Erythroblast (primary cell): ENCODE data around the gene SLC35F3.
"Not testable (repeated sequence)": the region's sequence is repeated elsewhere in the genome, so short reads cannot be mapped to it uniquely, and the experiment has no call there.

Source experiments
- DNase-seq, 2 experiments: peaks; one replicate each; lab custom pipeline; 2025; lab: John Stamatoyannopoulos, UW
- GATA1 ChIP-seq: IDR thresholded peaks from 2 replicates; pipeline ENCODE4 v1.6.1; 2011; ENCODE audit warnings: low read depth, mild to moderate bottlenecking, control low read depth, low read length, moderate library complexity
- POLR2A ChIP-seq: IDR thresholded peaks from 2 replicates; pipeline ENCODE4 v1.6.1; 2011; ENCODE audit warnings: mild to moderate bottlenecking, low read length

The SLC35F3 gene

GRCh38 chr1:234186037-234186688, 281.7 kb downstream of the SLC35F3 start:
- DNase-seq: no peak
- no peak for TF ChIP-seq POLR2A
- TF ChIP-seq GATA1: no peak

DNA sequence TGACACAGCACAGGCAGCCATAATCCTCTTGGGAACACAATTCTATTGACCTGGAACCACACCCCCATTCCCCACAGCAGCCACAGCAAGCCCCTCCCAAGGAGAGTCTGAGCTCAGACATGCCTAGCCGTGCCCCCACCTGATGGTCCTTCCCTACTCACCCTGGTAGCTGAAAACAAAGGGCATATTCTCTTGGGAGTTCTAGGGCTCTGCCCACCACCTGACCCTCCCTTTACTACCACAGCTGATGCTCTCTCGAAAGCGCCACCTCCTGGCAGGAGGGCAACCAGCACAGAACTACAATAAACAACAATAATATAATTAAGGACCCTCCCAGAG, 283.9 kb downstream of the SLC35F3 start:
- DNase-seq: peak in 1 of 2 experiments; percentile 8
- TF ChIP-seq POLR2A (no peak), GATA1 (no peak)

DNA sequence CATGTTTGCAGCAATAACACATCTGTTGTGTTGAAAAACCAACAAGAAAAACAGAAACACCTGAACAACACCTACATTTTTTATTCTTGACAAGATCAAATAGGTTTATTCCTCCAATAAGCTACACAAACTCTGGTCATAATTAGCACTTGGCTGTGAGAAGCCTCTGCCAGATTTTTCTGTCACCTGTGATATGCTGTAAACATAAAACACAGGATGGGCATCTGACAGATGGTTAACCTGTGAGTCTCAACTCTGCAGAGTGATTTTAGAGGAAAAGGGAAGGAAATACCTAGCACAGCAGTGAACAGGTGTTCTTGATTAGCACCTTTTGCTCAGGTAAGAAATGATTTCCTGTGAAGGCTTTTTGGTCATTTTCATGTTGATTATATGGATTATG, 293.4 kb downstream of the SLC35F3 start:
- TF ChIP-seq GATA1 (no peak), POLR2A (no peak)
- DNase-seq: no peak

GRCh38 chr1:234199476-234200127, 295.1 kb downstream of the SLC35F3 start:
- DNase-seq: no peak
- TF ChIP-seq POLR2A: no peak
- no peak for TF ChIP-seq GATA1

- DNase-seq: no peak
Observed at GRCh38 chr1:234200566-234200965, 296.1 kb downstream of the SLC35F3 start.

GRCh38 chr1:234201600-234201999, 297.1 kb downstream of the SLC35F3 start:
- DNase-seq: no peak

More at GRCh38 chr1:234200566-234200965, 296.1 kb downstream of the SLC35F3 start:
- TF ChIP-seq POLR2A (no peak), GATA1 (no peak)

DNA sequence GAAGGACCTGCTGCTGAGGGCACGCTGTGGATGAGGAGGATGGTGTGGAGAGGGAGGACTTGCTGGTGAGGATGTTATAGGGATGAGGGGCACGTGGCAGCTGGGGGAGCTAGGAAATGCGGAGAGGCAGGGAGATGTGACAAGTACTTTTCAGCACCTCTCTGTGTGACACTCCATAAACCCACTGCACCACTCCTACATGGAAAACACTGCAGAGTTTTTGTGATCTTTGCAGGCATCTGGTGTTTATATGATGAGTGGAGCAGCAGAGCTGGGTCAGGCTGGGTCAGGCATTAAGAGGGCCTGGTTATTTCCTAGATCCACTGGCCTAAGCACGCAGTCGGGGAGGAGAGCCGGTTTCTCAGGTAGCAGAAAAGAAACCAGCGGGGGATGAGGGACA, 301.5 kb downstream of the SLC35F3 start:
- DNase-seq: no peak

More at GRCh38 chr1:234201600-234201999, 297.1 kb downstream of the SLC35F3 start:
- TF ChIP-seq GATA1 (no peak), POLR2A (no peak)

DNA sequence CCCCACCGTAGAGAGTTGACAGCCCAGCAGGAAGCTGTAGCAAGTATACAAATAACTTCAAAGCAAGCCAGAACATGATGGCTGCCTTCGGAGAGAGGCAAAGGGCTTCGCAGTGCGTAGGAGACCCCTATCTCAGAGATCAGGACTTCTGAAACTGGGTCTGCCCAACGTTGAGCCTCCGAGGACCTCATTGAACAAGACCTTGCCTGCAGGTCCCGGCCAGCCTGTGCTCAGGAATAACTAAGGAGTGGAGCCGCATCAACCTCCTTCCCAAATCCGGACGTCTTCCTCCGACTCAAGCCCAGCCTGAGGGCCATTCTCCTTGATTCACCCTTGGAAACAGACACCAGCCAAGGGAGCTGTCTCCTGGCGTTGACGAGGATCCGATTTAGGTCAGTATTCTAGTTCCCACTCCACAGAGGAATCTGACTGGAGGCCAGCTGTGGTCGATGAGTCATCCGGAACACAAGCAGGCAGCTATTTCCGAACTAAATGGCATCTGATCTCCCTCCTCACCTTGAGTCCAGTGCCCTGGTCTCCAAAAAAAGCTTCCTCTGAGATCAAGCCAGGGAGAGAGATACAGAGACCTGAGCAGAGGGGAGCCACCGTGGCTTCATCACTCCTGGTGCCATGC, 302.3 kb downstream of the SLC35F3 start:
- no peak for DNase-seq
- TF ChIP-seq GATA1 (no peak), POLR2A (no peak)

More for the DNA sequence above, 301.5 kb downstream of the SLC35F3 start:
- TF ChIP-seq POLR2A: no peak
- no peak for TF ChIP-seq GATA1

- TF ChIP-seq POLR2A: no peak
- TF ChIP-seq GATA1: no peak
- DNase-seq: no peak
Observed at GRCh38 chr1:234208351-234208750, 303.9 kb downstream of the SLC35F3 start.

- no peak for TF ChIP-seq GATA1
- TF ChIP-seq POLR2A: no peak
- no peak for DNase-seq
Observed at GRCh38 chr1:234208791-234209190, 304.3 kb downstream of the SLC35F3 start.

GRCh38 chr1:234210429-234210828, 306.0 kb downstream of the SLC35F3 start:
- DNase-seq: not testable (repeated sequence)

- not testable (repeated sequence) for DNase-seq
Observed at GRCh38 chr1:234211855-234212254, 307.4 kb downstream of the SLC35F3 start.

- no peak for TF ChIP-seq GATA1
- no peak for TF ChIP-seq POLR2A
- peak; percentile 21 to 33 for DNase-seq
Observed at GRCh38 chr1:234212764-234213657, 308.5 kb downstream of the SLC35F3 start.

GRCh38 chr1:234213658-234214128, 309.2 kb downstream of the SLC35F3 start:
- no peak for TF ChIP-seq POLR2A
- TF ChIP-seq GATA1: no peak
- no peak for DNase-seq
